NK-92 treated with Interleukin-12 subunit alpha and Interleukin-12 subunit beta, amount 100 ng/mL, for 24 hours (cell line): ENCODE measurements around the gene ATP5PD.

ENCODE experiments used
- DNase-seq: peaks from one replicate; lab custom pipeline; 2025; lab: John Stamatoyannopoulos, UW

The ATP5PD gene

DNA sequence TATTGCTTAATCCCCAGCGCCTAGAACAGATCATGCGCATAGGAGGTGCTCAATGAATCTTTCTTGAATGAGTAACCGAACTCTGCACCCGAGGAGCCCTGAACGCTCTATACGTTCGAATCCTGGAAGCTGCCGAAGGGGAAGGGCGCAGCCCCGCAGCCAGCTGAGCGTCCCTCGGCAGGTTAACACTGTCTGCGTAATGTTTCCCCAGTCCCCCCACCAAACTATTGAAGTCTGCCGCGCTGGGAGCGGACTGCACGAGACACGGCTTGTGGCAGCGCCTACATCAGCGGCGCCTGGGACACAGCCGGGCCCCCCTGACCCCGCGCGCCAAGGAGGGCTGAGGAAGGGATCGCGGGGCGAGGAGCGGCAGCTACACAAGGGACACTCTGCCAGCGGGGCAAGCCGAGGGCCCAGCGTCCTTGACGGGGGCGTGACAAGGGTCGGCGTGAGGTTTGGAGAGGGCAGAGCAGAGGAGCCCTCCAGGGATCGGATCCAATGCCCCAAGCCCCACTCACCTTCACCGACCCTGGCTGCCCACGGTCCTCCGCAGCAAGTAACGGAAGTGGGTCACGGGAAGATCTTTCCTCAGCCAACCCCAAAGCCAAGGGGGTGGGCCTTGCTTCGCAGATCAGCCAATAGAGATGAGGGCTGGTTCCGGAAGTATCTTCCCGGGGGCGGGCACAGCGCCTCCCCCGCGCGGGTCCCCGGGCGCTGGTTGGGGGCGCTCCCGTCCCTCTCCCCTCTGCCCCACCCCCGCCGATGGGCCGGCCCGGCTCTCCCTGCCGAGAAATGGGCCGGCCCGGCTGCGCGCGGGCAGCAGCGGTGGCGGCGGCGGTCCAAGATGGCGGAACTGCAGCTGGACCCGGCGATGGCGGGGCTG lies at the start of gene ATP5PD, which contains the start of gene KCTD2:
ATP5PD (minus strand) TSS at position 563 of the 883 bp plus-strand sequence. CDS start 4,319 bp downstream, outside the sequence.
KCTD2 (plus strand) TSS at position 819 of the 883 bp plus-strand sequence; CDS start at position 845, 26 bp downstream.
- peak; percentile 94 for DNase-seq

DNA sequence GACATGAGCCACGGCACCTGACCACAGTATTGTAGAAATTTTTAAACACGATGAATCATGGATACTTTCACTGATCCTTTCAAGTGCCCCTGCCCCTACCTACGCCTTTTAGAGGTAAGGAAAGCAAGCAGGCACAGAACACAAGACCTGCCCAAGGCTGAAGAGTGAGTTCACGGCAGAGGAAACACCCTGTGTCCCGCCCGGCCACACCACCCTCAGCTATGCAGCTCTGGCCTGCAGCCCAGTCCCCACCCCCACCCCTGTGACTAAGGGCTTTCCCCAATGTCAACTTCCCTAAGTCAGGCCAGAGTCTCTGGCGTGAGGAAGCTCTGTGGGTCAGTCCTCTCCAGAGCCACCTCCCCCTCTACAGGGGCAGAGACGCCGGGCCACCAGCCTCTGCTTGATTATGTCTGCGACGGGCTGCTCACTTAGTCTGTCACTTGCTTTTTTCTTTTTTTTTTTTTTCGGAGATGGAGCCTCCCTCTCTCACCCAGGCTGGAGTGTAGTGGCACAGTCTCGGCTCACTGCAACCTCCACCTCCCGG lies 49.4 kb upstream of the ATP5PD start:
- DNase-seq, result no peak

DNA sequence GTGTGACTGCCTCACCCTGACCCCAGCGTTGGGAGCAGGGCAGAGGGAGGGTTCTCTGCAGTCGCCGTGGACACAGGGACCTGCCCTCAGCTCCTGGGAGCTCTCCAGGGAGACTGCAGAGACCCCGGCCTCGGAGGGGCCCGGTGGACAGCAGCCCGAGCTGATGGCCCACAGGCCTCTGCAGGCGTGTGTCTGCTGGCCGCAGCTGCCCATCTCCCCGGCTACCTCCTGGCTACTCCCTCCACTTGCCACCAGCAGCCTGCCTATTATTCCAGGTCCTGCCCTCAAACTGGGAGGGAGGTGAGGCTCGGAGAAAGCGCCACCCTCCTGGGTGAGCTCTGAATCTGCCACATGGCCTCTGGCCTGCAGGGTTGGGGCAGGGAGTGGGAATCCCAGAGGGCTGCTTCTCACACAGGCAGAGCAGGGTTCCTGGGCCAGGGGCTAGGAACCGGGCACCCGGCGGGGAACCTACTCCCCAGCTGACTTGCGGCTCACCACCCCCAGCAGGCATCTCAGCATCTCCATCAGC lies 48.2 kb upstream of the ATP5PD start:
- DNase-seq, result no peak

DNA sequence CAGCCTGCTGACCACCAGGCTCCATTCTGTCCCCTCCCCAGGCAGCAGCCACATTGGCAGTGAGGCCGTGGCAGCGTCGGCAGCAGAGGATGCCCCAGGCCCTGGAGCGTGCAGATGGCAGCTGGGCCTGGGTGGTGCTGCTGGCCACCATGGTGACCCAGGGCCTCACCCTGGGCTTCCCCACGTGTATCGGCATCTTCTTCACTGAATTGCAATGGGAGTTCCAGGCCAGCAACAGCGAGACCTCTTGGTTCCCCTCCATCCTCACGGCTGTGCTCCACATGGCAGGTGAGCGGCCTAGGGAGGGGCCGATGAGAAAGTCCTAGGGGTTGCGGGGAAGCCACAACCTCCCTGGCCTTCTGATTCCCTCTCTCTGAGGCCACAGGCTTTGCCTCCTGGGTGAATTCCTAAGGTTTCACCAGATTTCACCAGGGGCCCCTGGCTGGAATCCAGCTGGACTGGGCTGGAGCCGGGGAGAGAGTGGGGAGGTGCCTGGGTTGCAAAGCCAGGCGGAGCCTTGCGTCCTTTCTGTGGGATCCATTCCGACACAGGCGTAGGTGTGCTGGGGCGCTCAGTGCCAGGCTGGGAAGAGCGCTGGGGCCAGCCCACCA lies 46.9 kb upstream of the ATP5PD start:
- no peak for DNase-seq

DNA sequence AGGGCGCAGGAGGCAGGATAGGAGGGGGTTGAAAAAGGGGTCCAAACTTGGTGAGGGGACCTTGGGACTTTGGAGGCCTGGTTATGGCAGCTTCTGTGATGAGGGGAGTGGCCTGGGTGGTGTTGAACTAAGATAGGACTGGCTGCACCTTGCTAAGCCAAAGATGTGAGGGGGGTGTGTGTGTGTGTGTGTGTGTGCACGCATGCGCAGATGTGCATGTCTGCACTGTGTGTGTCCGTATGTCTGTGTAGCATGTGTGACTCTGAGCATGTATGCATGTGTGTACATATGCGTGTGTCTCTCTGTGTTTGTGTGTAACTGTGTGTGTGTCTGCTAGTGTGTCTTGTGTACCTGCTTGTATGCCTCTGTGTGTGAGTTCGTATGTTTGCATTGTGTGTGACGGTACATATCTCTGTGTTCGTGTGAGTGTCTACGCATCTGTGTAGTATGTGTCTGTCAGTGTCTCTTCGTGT lies 45.1 kb upstream of the ATP5PD start:
- DNase-seq, result no peak

DNA sequence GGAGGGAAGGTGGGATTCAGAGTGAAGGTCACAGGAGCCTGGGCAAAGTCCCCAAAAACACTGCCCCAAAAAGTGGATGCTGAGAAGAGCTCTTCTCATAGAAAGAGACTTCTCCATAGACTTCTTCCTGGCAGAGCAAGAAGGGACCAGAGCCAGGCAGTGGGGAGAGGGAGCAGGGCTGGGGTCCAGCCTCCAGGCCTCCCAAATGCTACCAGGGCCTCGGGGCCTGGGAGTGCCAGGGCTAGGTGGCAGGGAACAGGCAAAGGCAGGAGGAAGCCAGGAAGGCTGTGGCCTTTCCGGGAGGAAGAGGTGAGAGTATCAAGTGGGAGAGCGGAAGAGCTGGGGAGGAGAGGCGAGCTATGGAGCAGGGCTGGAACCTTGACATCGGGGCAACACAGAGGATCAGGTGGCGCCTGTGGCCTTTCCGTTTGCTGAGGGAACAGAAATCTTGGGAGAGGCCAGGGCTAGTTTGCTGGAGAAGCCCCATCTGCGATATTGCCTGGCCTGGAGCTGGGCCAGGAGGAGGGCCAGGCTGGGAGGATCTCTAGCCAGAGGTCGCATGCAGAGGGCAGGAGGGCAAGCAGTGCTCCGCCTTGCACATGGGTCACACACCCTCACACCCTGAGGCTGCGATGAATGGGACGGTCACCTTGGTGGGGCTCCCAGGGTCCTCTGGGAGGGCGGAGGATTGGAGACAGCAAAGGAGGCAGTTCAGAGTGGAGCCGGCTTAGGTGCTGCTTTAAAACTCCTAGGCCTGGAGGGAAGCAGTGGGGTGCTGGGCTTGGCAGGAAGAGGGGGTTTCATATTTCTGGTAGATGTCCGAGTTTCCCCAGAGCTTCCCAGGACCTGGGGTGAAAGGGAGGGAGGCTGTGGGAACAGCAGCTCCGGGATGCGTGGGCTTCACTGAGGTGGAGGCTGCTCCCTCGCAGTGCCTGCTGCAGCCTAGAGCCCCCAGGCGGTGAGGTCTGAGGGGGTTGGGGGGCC lies 44.4 kb upstream of the ATP5PD start:
- DNase-seq, result no peak

DNA sequence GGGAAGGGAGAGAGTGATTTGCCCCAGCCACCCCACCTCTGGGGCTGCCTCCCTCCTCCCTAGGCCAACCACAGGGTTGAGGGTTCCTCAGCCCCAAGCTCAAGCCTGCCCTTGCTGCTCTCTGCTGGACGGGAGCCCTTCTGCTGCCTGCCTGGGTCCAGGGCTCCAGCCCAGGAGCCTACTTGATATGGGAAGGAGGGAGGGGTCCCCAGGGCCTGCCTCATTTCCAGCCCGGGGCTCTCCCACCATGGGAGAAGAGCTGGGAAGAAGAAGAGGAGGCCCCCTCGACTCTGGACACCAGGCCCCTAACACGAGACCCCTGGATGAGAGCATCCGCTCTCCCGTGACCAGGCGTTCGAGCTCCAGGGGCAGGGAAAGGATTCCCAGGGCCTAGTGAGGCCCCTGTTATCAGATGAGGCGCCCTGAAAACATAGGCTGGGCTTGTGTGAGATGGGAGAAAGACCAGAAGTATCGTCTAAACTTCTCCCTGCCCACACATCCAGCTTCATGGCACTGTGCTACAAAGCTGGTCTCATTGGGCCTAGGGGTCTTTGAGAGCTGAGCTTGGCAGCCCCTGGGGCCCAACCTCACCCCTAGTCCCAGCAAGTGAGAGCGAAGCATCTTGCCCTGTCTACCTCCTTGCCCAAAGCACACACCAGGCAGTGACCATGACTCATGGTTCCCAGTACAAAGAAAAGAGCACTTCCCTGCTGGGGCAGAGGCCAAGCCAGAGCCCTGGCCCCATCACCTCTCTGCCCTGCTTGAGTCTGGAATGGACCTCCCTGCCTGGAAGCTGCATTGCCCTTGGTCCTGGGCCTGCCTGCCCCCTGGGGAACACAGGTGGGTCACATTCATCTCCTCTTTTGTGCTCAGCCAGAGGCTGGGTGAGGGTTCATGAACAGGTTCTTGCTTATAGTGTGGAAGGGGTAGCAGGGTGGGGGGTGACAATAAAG lies 42.0 kb upstream of the ATP5PD start:
- DNase-seq, result no peak

DNA sequence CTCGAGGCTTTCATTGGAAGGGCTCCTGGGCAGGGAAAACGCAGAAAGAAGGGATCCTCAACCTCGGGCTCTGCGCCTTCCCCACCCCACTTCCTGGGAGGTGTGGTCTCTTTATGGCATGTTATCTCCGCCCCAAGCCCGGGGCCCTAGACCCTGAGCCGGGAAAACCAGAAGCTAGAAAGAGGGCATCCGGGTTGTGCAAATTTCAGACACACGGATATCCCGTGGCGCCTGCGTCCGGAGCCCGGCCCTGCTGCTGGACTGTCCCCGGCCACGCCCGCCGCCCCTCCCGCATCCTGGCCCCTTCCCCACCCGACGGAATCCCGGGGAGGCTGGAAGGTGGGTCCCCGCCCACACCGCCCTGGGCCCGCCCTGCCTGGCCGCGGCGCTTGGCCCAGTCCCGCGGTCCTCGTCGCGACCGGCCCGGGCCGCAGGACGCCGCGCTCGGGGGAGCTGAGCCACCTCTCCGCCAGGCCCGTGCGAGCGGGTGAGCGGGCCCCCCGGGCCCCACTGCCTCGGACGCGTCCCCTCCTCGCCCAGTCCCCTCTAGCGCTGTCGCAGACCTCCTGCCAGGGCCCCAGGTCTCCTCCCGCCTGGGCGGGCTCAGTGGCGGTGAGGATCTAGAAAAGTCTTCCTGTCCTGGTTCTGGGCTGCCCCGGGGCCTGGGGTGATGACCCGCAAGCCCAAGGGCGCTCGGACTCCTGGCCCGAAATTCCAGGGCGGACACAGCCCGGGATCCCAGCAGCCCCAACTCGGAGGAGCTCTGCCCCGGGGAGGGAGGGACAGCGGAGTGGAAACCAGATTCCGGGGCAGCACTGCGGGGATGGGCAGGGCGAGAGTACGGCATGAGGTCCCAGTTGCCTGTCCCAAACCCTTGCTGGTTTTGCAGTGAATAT lies 41.0 kb upstream of the ATP5PD start, which contains the start of gene SLC16A5:
SLC16A5 (plus strand) TSS at position 397 of the 896 bp plus-strand sequence. CDS start 5,683 bp downstream, outside the sequence.
- DNase-seq, result no peak

DNA sequence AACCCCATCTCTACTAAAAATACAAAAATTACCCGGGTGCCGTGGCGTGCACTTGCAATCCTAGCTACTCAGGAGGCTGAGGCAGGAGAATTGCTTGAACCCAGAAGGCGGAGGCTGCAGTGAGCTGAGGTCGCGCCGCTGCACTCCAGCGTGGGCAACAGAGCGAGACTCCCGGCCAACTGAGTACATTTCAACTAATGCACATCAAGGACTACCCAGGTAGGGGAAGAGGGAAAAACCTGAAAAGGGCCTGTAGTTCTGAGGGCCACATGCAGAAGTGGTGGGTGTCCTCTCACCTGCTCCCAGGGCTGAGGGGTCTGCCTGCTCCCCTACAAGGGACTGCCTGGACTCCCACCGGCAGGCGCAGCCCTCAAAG lies 40.4 kb upstream of the ATP5PD start:
- DNase-seq, result no peak

DNA sequence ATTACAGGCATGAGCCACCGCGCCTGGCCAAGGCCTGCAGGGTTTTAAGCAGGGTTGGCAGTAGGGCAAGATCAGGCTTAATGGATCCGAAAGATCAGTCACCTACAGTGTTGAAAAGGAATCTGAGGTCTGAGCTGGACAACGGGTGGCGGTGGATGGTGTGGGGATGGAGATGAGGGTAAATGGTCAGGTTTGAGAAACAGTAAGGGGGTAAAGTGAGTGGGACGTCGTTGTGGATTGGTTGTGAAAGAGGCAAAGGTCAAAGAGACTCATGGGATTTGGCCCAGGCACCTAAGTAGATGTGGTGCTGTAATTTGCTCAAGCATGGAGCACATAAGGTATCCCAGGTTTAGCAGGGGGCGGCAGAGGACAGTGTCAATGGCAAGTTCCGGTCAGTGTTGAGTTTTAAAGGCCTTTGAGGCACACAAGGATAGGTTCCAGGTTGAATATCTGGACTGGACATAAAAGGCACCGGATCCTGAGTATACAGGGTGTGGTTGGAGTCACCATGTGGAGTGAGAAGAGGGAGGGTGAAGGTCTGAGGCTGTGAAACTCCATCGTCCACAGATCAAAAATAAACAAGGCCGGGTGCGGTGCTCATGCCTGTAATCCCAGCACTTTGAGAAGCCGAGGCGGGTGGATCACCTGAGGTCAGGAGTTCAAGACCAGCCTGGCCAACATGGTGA lies 39.9 kb upstream of the ATP5PD start:
- no peak for DNase-seq

DNA sequence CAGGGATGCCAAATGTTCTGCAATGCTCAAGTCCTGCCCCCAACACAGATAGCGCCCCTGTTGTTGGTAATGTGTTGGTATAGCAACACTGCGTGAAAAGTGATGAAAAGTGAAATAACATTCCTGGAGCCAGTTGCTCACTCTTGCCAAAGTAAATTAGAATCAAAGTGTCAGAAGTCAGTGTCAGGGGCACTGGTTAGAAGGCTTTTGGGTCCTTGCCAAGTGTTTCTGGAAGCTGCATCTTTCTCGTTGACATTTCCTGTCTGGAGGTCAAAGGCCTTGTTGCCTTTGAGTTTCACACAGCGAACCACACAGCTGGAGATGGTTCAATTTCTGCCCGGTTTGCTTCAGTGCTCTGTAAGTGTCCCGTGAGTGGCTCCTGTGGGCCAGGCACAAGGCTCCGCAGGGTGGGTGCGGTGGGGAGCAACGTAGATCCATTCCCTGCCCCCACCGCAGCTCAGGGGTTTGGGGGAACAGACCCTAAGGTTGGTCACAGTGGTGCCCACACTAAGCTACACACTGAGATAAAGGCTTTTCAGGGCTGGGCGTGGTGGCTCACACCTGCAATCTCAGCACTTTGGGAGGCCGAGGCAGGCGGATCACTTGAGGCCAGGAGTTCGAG lies 37.4 kb upstream of the ATP5PD start:
- no peak for DNase-seq

DNA sequence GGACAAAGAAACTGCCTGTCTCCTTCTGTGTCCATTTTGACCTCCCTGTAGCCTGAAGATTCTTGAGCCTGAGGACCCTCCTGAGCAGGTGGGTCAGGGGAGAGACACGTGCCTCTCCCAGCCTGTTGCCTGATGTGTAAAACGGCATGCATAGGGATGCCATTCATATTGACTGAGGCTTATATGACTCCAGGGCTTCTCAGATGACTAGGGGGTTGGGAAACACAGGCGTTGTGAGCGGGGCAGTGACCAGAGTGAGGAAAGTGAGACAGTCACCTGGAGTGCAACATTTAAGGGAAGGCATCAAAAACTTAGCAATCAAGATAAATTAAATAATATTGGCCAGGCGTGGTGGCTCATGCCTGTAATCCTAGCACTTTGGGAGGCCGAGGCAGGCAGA lies 35.9 kb upstream of the ATP5PD start:
- DNase-seq, result no peak

DNA sequence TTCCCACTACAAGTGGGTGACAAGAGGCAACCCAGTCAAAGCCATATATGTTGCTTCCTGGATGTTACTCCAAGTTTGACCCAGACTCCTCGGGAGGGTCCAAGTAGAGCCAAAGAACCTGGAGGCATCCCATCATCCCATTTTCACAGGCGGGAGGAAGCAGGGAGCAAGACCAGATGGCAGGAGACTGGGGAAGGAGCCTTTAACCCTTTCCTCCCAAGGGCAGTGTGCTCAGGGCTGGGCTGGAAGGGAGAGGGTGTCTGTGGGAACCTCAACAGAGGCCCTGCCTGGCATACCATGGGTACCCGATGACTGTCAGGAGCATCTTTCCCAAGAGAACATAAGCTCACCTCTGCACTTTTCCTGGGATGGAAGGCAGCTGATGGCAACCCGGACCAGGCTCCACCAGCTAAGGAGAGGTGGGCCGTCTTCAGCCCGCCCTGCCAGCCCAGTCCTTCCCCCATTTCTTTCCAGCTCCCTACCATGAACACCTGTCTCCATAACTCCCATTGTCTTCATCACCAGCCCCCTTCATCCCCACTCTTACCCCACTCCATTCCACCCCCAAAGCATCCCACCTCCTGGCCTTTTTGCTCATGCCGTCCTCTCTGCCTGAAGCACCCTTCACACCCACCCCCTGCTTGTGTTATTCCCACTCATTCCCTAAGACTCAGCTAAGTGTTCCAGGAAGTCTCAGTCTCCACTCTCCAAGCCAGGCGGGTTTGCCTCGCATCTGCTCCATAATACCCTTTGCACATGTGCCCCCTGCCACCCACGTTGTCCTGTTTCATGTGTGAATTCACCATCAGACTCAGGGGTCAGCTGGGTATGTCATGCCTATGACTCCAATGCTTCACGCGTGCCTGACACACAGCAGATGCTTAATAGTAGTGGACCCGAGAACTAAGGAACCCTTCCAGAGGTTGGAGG lies 35.1 kb upstream of the ATP5PD start:
- DNase-seq, result no peak

DNA sequence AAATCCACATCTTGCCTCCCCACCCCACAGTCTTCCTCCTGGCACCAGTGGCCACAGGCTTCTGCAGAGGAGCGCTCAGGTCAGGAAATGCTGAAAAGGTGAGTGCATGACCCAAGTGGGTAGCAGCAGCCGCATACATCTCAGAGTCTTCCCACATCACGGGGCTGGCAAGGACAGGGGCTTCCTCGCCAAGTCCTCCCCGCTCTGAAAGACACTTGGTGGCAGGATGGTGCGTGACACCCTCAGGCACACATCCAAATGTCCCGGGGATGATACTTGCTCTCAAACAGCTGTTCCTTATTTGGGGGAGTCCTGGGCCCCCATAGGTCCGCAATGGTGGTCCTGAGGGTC lies 32.2 kb upstream of the ATP5PD start:
- no peak for DNase-seq

DNA sequence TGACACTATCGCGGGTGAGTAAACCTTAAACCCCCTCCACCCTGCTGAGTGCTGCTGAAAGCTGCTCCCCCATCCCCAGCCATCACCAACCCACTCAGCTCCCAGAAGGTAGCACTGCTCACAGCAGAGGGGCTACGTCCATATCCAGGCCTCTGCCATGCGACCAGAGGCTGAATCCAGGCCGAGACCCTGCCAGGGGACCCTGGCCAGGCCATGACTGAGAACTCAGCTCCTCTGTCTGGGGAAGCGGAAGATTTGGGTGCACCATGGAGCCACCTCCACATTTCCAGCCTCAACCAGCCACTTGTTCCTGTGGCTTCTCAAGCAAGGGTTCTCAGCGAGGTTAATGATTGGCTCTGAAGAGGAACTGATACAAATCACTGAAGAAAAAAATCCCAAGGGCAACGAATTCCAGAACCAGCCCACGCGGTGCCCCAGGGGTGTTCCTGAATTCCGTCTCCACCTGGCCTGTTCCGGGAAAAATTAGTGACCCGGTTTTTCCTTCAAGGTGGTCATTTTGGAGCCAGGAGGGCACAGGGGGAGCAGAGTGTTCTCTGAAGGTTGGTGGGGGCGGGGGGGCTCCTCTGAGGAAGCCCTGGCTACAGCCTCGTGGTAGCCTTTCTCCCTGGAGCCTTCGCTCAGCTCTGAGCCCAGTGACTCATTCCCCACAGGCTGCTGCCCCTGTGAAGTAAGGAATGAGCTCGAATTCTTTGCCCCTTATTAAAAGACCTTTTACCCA lies 31.7 kb upstream of the ATP5PD start:
- no peak for DNase-seq
